GM12873 (cell line): ENCODE measurements around the gene UQCRH.

Experiments
- CTCF ChIP-seq: IDR thresholded peaks from 2 replicates; pipeline ENCODE4 v1.5.1; 2012; ENCODE audit warnings: low read depth, mild to moderate bottlenecking, moderate library complexity, low read length, control low read depth; ENCODE audit not compliant: insufficient read depth; ENCODE audit errors: missing control alignments

UQCRH gene

GRCh38 chr1:46275030-46275337 lies 28.5 kb upstream of the UQCRH start:
- no peak for TF ChIP-seq CTCF

- no peak for TF ChIP-seq CTCF
Observed at GRCh38 chr1:46277658-46278373, 25.7 kb upstream of the UQCRH start.

- no peak for TF ChIP-seq CTCF
Observed at GRCh38 chr1:46278807-46279206, 24.7 kb upstream of the UQCRH start.

GRCh38 chr1:46280092-46280491 lies 23.4 kb upstream of the UQCRH start:
- TF ChIP-seq CTCF = no peak

- no peak for TF ChIP-seq CTCF
Observed at GRCh38 chr1:46281021-46281420, 22.5 kb upstream of the UQCRH start.

- no peak for TF ChIP-seq CTCF
Observed at GRCh38 chr1:46284058-46284457, 19.4 kb upstream of the UQCRH start.

- TF ChIP-seq CTCF = no peak
Observed at GRCh38 chr1:46284597-46285564, 18.6 kb upstream of the UQCRH start.
